Fibroblast of lung (primary cell): ENCODE results near the gene RBMY1D. TPM values are rescaled to one million over a fixed set of nuclear protein-coding genes. Genes with fewer than 3 reads are reported as not detected.
"Not testable (repeated sequence)": the region's sequence is repeated elsewhere in the genome, so short reads cannot be mapped to it uniquely, and the experiment has no call there.

Source experiments
- DNase-seq, 2 donors: peaks; one replicate each; pipeline versions ENCODE4 v3.0.0 to v3.0.0-alpha.2; 2010; ENCODE audit warnings: low read depth in 2 of 2
- H2AFZ ChIP-seq: 2 replicates; pipeline ENCODE4 v1.5.1; 2012; ENCODE audit warnings: low read length, control low read depth, inconsistent platforms
- H3K27ac ChIP-seq: 2 replicates; pipeline ENCODE4 v1.5.1; 2011; ENCODE audit warnings: low read length, control low read depth; ENCODE audit not compliant: insufficient read depth
- H3K27me3 ChIP-seq: 2 replicates; pipeline ENCODE4 v1.5.1; 2011; ENCODE audit warnings: mild to moderate bottlenecking, low read length; ENCODE audit not compliant: control insufficient read depth, insufficient read depth
- H3K36me3 ChIP-seq: 2 replicates; pipeline ENCODE4 v1.5.1; 2011; ENCODE audit warnings: low read length; ENCODE audit not compliant: control insufficient read depth, insufficient read depth
- H3K4me1 ChIP-seq: 2 replicates; pipeline ENCODE4 v1.5.1; 2011; ENCODE audit warnings: low read length; ENCODE audit not compliant: control insufficient read depth, insufficient read depth; ENCODE audit errors: extremely low read depth
- H3K4me2 ChIP-seq: 2 replicates; pipeline ENCODE4 v1.5.1; 2011; ENCODE audit warnings: low read length, control low read depth; ENCODE audit not compliant: insufficient read depth; ENCODE audit errors: extremely low read depth
- H3K4me3 ChIP-seq, 4 experiments: fragments of 200-600 bp in 1 of 4; sonication (generic) in 1 of 4; replicated peaks in 1 of 4; 2 replicates each; pipeline ENCODE4 v1.5.1; 2011 to 2016; ENCODE audit warnings: low read length in 4 of 4, low read depth in 3 of 4, mild to moderate bottlenecking in 3 of 4, control low read depth in 2 of 4, inconsistent platforms in 1 of 4, mixed read lengths in 1 of 4; ENCODE audit not compliant: insufficient read depth in 1 of 4; ENCODE audit errors: control extremely low read depth in 1 of 4
- H3K79me2 ChIP-seq: 2 replicates; pipeline ENCODE4 v1.5.1; 2012; ENCODE audit warnings: mild to moderate bottlenecking, low read length, inconsistent platforms; ENCODE audit not compliant: control insufficient read depth, insufficient read depth
- H3K9ac ChIP-seq: 2 replicates; pipeline ENCODE4 v1.5.1; 2011; ENCODE audit warnings: mild to moderate bottlenecking, low read length, control low read depth; ENCODE audit not compliant: insufficient read depth
- H3K9me3 ChIP-seq: 2 replicates; pipeline ENCODE4 v1.5.1; 2012; ENCODE audit warnings: low read depth, low read length; ENCODE audit not compliant: control insufficient read depth, insufficient read depth
- H4K20me1 ChIP-seq: 2 replicates; pipeline ENCODE4 v1.5.1; 2011; ENCODE audit warnings: low read length; ENCODE audit not compliant: control insufficient read depth, insufficient read depth; ENCODE audit errors: extremely low read depth
- CTCF ChIP-seq, 2 donors: IDR thresholded peaks in 1 of 2; conservative IDR thresholded peaks in 1 of 2; 1 replicate in 1 of 2; 2 replicates in 1 of 2; pipeline ENCODE4 v1.5.1; 2011 to 2012; ENCODE audit warnings: low read length in 2 of 2, control low read depth in 1 of 2, inconsistent platforms in 1 of 2, low read depth in 1 of 2, mild to moderate bottlenecking in 1 of 2
- EZH2 ChIP-seq: IDR thresholded peaks from 2 replicates; pipeline ENCODE4 v1.5.1; 2012; ENCODE audit warnings: low read length, control low read depth, mild to moderate bottlenecking; ENCODE audit errors: missing control alignments
- polyA minus RNA-seq: library from RNA; depleted of rRNA, polyadenylated mRNA; stranded (reverse); fragments of >200 nt; gene quantifications from 2 replicates; pipeline ENCODE4 v1.2.3, GENCODE V29; 2011; ENCODE audit warnings: low replicate concordance
- polyA plus RNA-seq, 2 donors: library from polyadenylated mRNA; depleted of rRNA in 1 of 2; stranded (reverse) in 1 of 2; unstranded in 1 of 2; fragments of >200 nt; gene quantifications; 2 replicates each; pipeline ENCODE4 v1.2.1, GENCODE V29; 2011 to 2012; ENCODE audit warnings: missing spikeins in 1 of 2
- total RNA-seq: library from RNA; depleted of rRNA; stranded (reverse); fragments of >200 nt; gene quantifications from 2 replicates; pipeline ENCODE4 v1.2.1, GENCODE V29; 2014

Gene RBMY1D
- total RNA-seq: not detected in 2 replicates
- polyA plus RNA-seq: not detected in 2 replicates
- polyA plus RNA-seq (2012): not detected in 2 replicates
- not detected in 2 replicates for polyA minus RNA-seq

- not testable (repeated sequence) for H3K4me3 ChIP-seq, H3K27me3 ChIP-seq, H3K27ac ChIP-seq, H3K9me3 ChIP-seq, H3K4me2 ChIP-seq, H2AFZ ChIP-seq, H3K9ac ChIP-seq, H3K79me2 ChIP-seq, H3K36me3 ChIP-seq, H3K4me1 ChIP-seq, H4K20me1 ChIP-seq, DNase-seq
Measured at GRCh38 chrY:21894426-21894825, at the start of gene RBMY1D. RBMY1D (minus strand) TSS chrY:21894526; CDS start chrY:21892513, 2,013 bp downstream.

GRCh38 chrY:21917932-21918331, 23.6 kb upstream of the RBMY1D start, which contains the start of gene RBMY1E:
RBMY1E (minus strand) TSS chrY:21918032; CDS start chrY:21916054, 1,978 bp downstream.
- H3K36me3 ChIP-seq, H3K27me3 ChIP-seq, H3K4me2 ChIP-seq, H3K27ac ChIP-seq, H3K9ac ChIP-seq, H4K20me1 ChIP-seq, H3K4me3 ChIP-seq, H3K4me1 ChIP-seq, DNase-seq, H3K79me2 ChIP-seq, H3K9me3 ChIP-seq, H2AFZ ChIP-seq: not testable (repeated sequence)

- H3K27ac ChIP-seq, H3K9me3 ChIP-seq, H3K4me2 ChIP-seq, H2AFZ ChIP-seq, DNase-seq, H3K4me3 ChIP-seq, H4K20me1 ChIP-seq, H3K27me3 ChIP-seq, H3K9ac ChIP-seq, H3K36me3 ChIP-seq, H3K4me1 ChIP-seq, H3K79me2 ChIP-seq: not testable (repeated sequence)
Measured at GRCh38 chrY:21869407-21870076, 24.8 kb downstream of the RBMY1D start.

- TF ChIP-seq EZH2 (no peak), CTCF (conservative IDR thresholded peaks at IDR 0.05 in 1 of 2, IDR thresholded peaks at IDR 0.05 in 1 of 2; ENCODE audit: low read depth in 1 of 2, low read length in 2 of 2) (no peak)
- Histone ChIP-seq H3K9me3 (no peaks in the 10 kb centered on the region), H3K9ac (no peak overlapping the region), H3K4me3 (no peak overlapping the region), H3K4me1 (no peaks in the 10 kb centered on the region), H3K27me3 (no peaks in the 10 kb centered on the region), H3K4me2 (no peak overlapping the region), H3K27ac (no peak overlapping the region), H3K79me2 (no peaks in the 10 kb centered on the region), H3K36me3 (no peaks in the 10 kb centered on the region), H4K20me1 (no peaks in the 10 kb centered on the region), H2AFZ (no peak overlapping the region)
- no peak for DNase-seq
Measured at GRCh38 chrY:21845481-21845880, 48.8 kb downstream of the RBMY1D start.
